ENCODE measurements around the gene NFYC. TPM values are rescaled to one million over a fixed set of nuclear protein-coding genes. Genes with fewer than 3 reads are reported as not detected.

The NFYC gene
- total RNA-seq, 1 experiment from 2014 or later: 63.3 TPM

- Histone ChIP-seq H3K9ac (ENCODE audit: low read length) (no peak overlapping the region), H3K9me3 (ENCODE audit: control insufficient read depth in 1 of 2, insufficient read depth in 1 of 2, low read depth in 1 of 2, low read length in 2 of 2) (no peaks in the 10 kb centered on the region), H3K9me2 (ENCODE audit: insufficient read depth) (no peaks in the 10 kb centered on the region), H3K4me3 (replicated peaks in 1 of 2; ENCODE audit: low read depth in 1 of 2, low read length in 2 of 2) (no peak overlapping the region), H3K4me2 (ENCODE audit: low read length) (no peak overlapping the region), H3K4me1 (ENCODE audit: control insufficient read depth in 1 of 2, insufficient read depth in 2 of 2, low read length in 2 of 2) (peaks cover 0 to 5% of the 10 kb centered on the region in 2 experiments; a peak in 1 of 4 replicates), H4K20me1 (ENCODE audit: insufficient read depth) (no peaks in the 10 kb centered on the region), H3K27ac (ENCODE audit: low read depth, low read length) (no peak overlapping the region), H3K79me2 (ENCODE audit: insufficient read depth, low read length) (no peaks in the 10 kb centered on the region), H3K27me3 (ENCODE audit: insufficient read depth, low read length) (no peaks in the 10 kb centered on the region), H3K36me3 (ENCODE audit: control insufficient read depth in 1 of 2, insufficient read depth in 2 of 2, low read length in 2 of 2) (peaks cover 0 to 2% of the 10 kb centered on the region in 2 experiments; a peak in 2 of 4 replicates), H2AFZ (ENCODE audit: low read depth, low read length, poor library complexity, severe bottlenecking) (no peak overlapping the region)
- DNase-seq (ENCODE audit: low read depth, low spot score): peak; percentile 18
- ChIA-PET RAD21 (ENCODE audit: low non-redundant PET in 1 of 2, low total read pairs in 2 of 2, uncharacterized antibody in 2 of 2, unreplicated experiment in 2 of 2) (interaction anchor here (1.2 to 2.0 kb wide), 3 partner anchors 75 to 179 kb away, joined by 3 to 9 read pairs (median 4); no protein-coding TSS in a partner anchor), CTCF (interaction anchor here (0.6 to 5.6 kb wide), 13 partner anchors 8 to 177 kb away, joined by 3 to 42 read pairs (median 5); no protein-coding TSS in a partner anchor), POLR2A (no interaction called here)
- TF ChIP-seq RAD21 (IDR thresholded peaks at IDR 0.05; ENCODE audit: low read depth) (peak; percentile 64), TCF7L2 (IDR thresholded peaks at IDR 0.05; ENCODE audit: borderline replicate concordance, extremely low read depth, insufficient read depth, insufficient read length) (no peak), CTCF (IDR thresholded peaks at IDR 0.05 in 2 of 3, conservative IDR thresholded peaks at IDR 0.05 in 1 of 3; ENCODE audit: borderline replicate concordance in 1 of 3, insufficient read depth in 1 of 3, low read depth in 2 of 3, low read length in 2 of 3) (peak; percentile 65 to 96 (median 96); a peak in 5 of 6 replicates)
- peak; percentile 87 for ATAC-seq
- no TSS peak for BruUV-seq (replicated peaks)
- intact Hi-C loops (cut with micrococcal nuclease): loop anchor here (1.0 kb wide), 2 partner anchors 76 to 178 kb away; no protein-coding TSS in a partner anchor
These were observed 82.9 kb downstream of the NFYC start for GRCh38 chr1:40774266-40774998.
